RWPE1 (cell line): ENCODE measurements around the gene HS6ST2.

Experiments
- CTCF ChIA-PET: fragments of 350-600 bp; sonication (Branson Sonifier 250); formaldehyde crosslinking; extraction: SDS; loops from one replicate; lab custom pipeline; 2021; lab: Yijun Ruan, JAX
- POLR2A ChIA-PET: fragments of 400-600 bp; formaldehyde crosslinking; extraction: SDS; loops from one replicate; lab custom pipeline; 2020; ENCODE audit warnings: antibody characterized with exemption; ENCODE audit not compliant: low non-redundant PET; lab: Yijun Ruan, JAX
- DNase-seq: peaks from one replicate; pipeline ENCODE4 v3.0.0; 2012; ENCODE audit warnings: low spot score
- H3K27ac ChIP-seq: fragments of 450-650 bp; 2 replicates; pipeline ENCODE4 v1.5.1; 2017
- CTCF ChIP-seq: fragments of 450-650 bp; conservative IDR thresholded peaks from 2 replicates; pipeline ENCODE4 v1.5.1; 2017; ENCODE audit warnings: low read depth, mild to moderate bottlenecking

HS6ST2 gene

GRCh38 chrX:132791714-132792113 lies 166.7 kb downstream of the HS6ST2 start:
- ChIA-PET POLR2A (no interaction called here), CTCF (interaction anchor here (0.6 kb wide), 1 partner anchor 78 kb away, joined by 4 read pairs; no protein-coding TSS in a partner anchor)
- no peak for TF ChIP-seq CTCF
- DNase-seq: no peak
- H3K27ac ChIP-seq: no peak overlapping the region

- no peak overlapping the region for H3K27ac ChIP-seq
- no peak for DNase-seq
- no peak for TF ChIP-seq CTCF
- ChIA-PET POLR2A (no interaction called here), CTCF (no interaction called here)
These were observed 168.1 kb downstream of the HS6ST2 start for GRCh38 chrX:132790329-132790728.

GRCh38 chrX:132786217-132786616 lies 172.2 kb downstream of the HS6ST2 start:
- no peak for TF ChIP-seq CTCF
- H3K27ac ChIP-seq: no peak overlapping the region
- ChIA-PET POLR2A (no interaction called here), CTCF (no interaction called here)
- no peak for DNase-seq

- no peak overlapping the region for H3K27ac ChIP-seq
- no peak for DNase-seq
- CTCF ChIA-PET: no interaction called here
- POLR2A ChIA-PET: no interaction called here
- no peak for TF ChIP-seq CTCF
These were observed 179.5 kb downstream of the HS6ST2 start for GRCh38 chrX:132778917-132779316.

- ChIA-PET CTCF (no interaction called here), POLR2A (no interaction called here)
- TF ChIP-seq CTCF: no peak
- H3K27ac ChIP-seq: no peak overlapping the region
- no peak for DNase-seq
These were observed 181.8 kb downstream of the HS6ST2 start for GRCh38 chrX:132776486-132777210.

- H3K27ac ChIP-seq: no peak overlapping the region
- ChIA-PET CTCF (no interaction called here), POLR2A (no interaction called here)
- TF ChIP-seq CTCF: no peak
- DNase-seq: no peak
These were observed 183.1 kb downstream of the HS6ST2 start for GRCh38 chrX:132775263-132775823.
